ENCODE measurements around the gene TPSG1.
"Not testable (repeated sequence)": the region's sequence is repeated elsewhere in the genome, so short reads cannot be mapped to it uniquely, and the experiment has no call there.

The TPSG1 gene

DNA sequence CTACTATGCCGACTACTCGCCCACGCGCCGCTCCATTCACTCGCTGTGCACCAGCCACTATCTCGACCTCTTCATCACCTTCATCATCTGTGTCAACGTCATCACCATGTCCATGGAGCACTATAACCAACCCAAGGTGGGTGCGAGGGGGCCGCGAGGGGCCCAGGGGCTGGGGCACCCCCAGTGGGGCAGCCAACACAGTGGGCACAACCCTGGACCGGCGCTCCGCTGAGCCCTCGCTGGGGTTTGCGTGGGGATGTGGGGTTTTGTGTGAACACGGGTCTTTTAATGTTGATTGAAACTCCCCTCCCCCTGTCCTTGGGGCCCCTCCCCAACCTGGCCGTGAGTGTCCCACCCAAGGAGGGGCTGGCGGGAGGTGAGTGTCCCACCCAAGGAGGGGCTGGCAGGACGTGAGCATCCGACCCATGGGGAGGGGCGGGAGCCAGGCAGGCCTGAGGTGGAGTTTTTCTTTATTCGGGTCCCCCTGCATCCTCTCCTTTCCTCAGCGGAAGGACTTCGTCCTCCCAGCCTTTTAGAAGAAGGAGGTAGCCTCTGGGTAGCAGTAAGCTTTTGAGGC lies 11.2 kb downstream of the TPSG1 start:
- no peak for DNase-seq

DNA sequence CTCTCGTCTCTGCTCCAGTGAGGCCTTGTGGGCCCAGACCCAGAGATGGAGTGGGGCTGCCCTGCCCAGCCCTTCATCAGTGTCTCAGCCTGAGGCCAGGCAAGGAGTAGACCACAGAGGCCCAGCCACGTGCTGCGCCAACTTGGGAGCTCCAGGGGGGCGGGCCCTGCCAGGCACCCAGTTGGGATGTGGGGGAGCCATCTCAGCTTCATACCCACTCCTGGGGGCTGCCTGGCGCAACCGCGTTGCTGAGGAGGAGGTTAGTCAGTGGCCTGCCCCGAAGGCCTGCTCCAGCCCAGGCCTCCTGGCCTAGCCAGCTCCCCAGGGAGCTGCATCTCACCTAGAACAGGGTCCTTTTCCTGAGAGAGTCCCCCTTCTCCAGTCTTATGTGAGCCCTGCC lies 11.8 kb downstream of the TPSG1 start:
- no peak for DNase-seq

DNA sequence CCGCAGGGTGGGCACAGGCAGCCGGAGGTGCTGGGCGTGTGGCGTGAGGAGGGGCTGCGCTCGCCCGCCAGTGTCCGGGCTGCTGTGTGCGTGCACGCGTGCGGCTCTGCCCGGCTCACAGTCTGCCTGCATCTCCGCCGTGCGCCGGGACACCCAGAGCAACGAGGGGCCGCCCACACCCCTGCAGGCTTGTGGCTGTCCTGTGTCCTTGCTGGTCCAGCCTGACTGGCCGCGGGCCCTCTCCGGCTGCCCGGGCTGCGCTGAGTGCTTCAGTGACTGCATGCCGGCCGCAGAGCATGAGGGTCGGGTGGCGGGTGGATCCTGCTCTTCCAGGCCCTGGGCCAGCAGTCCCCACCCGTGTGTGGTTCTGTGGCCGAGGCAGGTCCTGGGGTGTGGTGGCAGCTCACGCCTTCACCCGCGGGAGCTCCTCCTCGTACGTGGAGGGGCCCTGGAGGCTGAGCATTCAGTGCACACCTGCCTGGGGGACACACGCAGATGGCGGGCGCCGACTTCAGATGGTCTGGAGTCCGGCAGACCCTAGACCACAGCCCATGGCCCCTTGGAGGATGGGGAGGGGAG lies 12.4 kb downstream of the TPSG1 start:
- no peak for DNase-seq

DNA sequence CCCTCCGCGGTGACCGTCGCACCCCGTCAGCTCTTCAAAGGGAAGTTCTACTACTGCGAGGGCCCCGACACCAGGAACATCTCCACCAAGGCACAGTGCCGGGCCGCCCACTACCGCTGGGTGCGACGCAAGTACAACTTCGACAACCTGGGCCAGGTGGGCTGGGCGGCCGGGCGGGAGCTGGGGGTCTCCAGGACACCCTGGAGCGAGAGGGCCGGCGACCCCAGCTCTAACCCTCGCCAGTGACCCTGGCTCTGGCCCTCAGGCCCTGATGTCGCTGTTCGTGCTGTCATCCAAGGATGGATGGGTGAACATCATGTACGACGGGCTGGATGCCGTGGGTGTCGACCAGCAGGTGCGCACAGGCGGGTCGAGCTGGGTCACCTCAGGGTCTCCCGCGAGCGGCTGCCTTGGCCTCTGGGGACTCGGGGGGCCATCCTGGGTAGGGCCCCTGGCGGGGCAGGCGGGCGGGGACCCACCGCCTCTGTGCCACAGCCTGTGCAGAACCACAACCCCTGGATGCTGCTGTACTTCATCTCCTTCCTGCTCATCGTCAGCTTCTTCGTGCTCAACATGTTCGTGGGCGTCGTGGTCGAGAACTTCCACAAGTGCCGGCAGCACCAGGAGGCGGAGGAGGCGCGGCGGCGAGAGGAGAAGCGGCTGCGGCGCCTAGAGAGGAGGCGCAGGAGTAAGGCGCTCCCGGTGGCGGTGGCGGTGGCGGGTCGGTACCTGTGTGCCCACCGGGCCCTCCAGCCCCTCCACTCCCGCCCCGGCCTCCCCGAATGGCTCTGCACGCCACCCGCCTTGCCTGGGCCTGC lies 13.4 kb downstream of the TPSG1 start:
- no peak for DNase-seq

DNA sequence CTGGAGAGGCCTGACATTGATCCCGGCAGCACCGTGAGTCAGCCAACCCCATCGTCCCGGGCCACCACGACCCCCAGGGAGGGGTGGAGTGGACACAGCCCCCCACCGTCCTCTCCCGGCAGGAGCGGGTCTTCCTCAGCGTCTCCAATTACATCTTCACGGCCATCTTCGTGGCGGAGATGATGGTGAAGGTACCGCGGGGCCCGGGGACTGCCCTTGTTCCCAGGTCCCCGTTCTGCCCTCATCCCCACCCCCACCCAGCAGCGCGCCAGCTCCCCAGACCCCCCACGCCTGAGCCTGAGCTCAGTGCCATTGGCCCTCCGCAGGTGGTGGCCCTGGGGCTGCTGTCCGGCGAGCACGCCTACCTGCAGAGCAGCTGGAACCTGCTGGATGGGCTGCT lies 14.6 kb downstream of the TPSG1 start:
- no peak for DNase-seq

DNA sequence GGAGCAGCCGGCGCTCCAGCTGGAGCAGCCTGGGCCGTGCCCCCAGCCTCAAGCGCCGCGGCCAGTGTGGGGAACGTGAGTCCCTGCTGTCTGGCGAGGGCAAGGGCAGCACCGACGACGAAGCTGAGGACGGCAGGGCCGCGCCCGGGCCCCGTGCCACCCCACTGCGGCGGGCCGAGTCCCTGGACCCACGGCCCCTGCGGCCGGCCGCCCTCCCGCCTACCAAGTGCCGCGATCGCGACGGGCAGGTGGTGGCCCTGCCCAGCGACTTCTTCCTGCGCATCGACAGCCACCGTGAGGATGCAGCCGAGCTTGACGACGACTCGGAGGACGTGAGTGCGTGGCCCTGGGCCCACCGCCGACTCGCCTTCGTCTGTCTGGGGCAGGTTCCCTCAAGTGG lies 16.0 kb downstream of the TPSG1 start:
- DNase-seq: no peak

DNA sequence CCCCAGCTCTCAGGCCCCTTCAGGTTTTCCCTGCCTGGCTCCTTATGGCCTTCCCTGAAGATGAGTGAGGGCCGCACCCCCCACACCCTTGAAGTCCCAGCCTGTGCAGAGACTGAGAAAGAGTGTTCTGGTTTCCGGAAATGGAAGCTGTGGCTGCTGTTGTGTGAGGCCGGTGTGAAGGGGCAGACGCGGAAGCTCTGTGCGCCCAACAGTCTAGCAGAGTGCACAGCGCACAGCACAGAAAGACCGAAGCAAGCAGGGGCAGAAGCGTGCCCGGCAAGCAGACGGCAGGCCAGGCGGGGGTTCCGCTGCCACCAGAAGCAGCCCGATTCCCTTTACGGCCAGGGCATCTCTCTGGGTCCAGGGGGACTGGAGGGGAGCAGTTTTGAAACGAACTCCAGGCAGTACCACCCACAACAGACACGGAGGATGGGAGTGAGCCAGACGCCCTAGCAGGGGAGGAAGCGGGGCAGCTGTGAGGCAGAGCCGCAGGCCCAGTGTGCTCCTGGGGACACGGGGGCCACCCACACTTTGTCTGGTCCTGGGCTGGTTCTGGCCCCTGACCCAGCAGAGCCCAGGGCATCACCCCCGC lies 16.7 kb downstream of the TPSG1 start:
- no peak for DNase-seq

DNA sequence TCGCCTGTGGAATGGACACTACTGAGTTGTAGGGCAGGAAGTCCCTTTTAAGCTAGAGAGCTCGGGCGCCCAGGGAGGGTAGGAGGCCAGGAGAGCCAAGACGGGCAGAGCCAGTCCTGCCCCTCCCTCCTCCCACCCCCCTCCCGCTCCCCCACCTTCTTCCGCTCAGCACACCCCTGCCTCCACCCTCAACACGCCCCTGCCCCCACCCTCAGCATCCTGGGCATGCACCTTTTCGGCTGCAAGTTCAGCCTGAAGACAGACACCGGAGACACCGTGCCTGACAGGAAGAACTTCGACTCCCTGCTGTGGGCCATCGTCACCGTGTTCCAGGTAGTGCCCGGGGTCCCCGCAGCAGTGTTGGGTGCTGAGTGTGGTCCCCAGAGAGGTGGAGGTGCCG lies 18.3 kb downstream of the TPSG1 start:
- no peak for DNase-seq

DNA sequence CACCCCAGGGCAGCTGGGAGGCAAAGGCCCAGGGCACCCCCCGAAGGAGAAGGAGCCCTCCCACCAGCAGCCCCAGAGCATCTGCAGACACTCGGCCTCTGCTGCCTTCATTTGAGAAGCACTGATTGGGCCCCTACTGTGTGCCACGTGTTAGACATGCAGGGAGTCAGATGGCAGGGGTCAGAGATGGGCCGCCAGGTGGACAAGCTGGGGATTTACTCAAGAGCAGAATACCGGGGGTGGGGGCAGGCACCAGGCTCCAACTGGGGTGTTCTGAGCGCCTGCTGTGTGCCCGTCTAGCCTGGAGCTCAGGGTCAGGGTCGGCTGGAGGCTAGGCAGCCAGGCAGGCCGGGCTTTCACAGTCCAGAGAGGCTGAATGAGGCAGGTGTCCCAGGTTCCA lies 18.7 kb downstream of the TPSG1 start:
- DNase-seq: no peak

DNA sequence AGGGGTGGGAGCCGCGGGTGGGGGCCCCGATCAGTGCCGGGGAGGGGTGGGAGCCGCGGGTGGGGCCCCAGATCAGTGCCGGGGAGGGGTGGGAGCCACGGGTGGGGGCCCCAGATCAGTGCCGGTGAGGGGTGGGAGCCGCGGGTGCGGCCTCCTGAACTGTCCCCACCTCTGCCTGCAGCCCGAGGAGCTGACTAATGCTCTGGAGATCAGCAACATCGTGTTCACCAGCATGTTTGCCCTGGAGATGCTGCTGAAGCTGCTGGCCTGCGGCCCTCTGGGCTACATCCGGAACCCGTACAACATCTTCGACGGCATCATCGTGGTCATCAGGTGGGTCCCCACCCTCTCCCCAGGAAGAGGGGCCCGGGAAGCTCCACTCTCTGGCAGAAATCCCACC lies 20.1 kb downstream of the TPSG1 start:
- no peak for DNase-seq

DNA sequence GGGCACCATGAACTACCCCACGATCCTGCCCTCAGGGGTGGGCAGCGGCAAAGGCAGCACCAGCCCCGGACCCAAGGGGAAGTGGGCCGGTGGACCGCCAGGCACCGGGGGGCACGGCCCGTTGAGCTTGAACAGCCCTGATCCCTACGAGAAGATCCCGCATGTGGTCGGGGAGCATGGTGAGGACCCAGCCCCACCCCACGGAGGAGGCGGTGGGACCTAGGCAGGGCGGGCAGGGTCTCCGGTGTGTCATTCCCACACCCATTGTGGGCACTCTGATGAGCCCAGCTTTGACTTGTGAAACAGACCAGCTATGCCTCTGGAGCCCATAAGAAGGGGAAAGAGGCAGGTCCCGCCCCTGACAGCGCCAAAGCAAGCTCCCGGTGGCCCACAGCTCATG lies 22.8 kb downstream of the TPSG1 start:
- no peak for DNase-seq

DNA sequence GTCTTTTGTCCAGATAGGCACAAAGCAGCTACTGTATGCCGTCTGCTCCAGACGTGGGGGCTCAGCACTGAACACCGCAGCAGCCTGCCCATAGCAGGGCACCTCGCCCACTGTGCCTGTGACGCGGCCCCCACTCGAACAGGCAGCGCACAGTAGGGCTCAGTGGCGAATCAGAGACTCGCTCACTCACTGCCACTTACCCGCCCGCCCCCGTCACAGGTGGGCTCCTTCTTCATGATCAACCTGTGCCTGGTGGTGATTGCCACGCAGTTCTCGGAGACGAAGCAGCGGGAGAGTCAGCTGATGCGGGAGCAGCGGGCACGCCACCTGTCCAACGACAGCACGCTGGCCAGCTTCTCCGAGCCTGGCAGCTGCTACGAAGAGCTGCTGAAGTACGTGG lies 23.6 kb downstream of the TPSG1 start:
- no peak for DNase-seq

DNA sequence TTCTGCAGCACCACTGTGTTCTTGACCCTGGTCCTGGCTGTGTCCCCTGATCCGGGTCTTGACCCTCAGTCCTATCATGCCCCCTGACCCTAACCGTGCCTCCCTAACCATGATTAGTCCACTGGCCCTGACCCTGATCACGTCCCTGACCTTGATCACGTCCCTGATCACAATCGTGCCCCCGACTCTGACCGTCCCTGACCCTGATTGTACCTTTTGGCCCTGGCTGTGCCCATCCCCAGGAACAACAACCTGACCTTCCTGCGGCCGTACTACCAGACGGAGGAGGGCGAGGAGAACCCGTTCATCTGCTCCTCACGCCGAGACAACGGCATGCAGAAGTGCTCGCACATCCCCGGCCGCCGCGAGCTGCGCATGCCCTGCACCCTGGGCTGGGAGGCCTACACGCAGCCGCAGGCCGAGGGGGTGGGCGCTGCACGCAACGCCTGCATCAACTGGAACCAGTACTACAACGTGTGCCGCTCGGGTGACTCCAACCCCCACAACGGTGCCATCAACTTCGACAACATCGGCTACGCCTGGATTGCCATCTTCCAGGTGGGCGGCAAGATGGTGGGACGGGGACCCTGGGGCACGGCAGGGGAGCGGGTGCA lies 24.9 kb downstream of the TPSG1 start:
- no peak for DNase-seq

DNA sequence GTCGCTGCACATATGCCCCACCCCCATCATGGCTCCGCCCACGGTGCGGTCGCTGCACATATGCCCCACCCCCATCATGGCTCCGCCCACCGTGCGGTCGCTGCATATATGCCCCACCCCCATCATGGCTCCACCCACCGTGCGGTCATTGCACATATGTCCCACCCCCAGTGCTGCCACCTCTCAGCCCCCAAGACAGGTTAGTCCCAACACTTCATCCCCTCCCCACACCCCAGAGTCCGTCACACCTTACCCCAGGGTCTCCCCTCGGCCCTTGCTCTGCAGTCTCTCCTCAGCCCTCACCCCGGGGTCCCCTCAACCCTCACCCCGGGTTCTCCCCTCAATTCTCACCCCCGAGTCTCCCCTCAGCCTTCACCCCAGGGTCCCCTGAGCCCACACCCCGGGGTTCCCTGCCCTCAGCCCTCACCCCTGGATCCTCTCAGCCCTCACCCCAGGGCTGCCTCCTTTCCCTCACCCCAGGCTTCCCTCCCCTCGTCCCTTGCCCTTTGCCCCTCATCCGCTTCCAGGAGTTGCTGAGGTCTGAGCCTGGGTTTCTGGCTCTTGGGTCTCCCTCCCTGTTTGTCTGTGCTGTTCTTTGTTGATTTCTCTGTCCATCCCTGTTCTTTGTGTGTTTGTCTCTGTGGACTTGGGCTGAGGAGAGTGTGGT lies 25.6 kb downstream of the TPSG1 start:
- DNase-seq: no peak

DNA sequence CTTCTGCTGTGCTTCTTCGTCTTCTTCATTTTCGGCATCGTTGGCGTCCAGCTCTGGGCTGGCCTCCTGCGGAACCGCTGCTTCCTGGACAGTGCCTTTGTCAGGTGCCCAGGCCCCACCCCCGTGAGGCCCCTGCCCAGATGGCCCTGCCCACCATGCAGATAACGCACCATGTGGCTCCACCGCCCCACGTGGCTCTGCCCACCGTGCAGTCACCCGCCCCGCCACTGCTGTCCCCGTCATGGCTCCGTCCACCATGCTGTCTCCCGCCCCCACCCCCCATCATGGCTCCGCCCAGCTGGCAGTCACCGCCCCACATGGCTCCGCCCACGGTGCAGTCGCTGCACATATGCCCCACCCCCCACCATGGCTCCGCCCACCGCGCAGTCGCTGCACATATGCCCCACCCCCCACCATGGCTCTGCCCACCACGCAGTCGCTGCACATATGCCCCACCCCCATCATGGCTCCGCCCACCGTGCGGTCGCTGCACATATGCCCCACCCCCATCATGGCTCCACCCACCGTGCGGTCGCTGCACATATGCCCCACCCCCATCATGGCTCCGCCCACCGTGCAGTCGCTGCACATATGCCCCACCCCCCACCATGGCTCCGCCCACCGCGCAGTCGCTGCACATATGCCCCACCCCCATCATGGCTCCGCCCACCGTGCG lies 26.3 kb downstream of the TPSG1 start:
- not testable (repeated sequence) for DNase-seq

DNA sequence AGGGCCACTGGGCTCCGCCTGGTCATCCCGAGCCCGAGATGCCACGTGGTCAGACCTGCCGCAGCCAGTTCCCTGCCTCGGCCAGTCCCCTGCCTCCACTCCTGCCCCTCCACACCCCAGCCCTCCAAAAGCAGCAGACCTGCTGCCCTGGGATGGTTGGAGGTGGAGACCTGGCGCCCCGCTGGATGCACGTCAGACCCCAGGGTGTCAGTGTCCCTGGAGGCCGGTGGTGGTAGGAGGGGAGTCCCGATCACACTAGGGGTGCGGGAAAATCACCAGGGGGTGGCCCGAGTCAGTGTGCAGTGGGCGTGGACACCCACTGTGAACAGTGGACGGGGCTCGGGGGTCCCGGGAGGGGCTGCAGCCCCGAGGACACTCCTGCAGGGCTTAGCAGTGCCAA lies 26.9 kb downstream of the TPSG1 start:
- no peak for DNase-seq

DNA sequence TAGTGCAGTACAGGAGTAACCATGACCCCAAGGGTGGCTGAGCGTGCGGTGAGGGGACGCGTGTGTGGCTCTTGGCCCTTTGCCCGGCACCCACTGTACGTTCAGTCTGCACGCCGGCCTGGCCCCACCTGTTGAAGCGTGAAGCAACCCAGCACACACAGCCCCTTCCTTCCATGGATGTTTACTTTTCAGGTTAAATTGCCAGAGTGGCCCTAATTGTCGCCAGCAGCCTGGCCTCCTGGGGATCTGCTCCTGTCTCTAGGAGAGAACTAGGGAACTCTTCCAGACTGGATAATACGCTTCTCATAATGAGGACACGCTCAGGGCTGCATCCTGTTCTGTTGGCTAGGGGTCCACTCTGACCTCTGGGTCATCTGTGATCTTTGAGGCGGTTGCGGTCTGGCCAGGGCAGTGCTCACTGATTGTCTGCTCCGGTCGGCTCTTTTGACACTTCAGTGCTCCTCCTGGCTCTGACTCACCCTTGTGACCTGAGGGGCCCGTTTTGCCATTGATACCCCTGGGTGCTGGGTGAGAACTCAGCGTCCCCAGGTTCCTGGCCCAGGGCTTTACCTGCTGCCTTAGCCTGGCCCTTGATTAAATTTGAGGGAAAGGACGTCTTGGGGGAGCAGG lies 27.7 kb downstream of the TPSG1 start:
- no peak for DNase-seq

DNA sequence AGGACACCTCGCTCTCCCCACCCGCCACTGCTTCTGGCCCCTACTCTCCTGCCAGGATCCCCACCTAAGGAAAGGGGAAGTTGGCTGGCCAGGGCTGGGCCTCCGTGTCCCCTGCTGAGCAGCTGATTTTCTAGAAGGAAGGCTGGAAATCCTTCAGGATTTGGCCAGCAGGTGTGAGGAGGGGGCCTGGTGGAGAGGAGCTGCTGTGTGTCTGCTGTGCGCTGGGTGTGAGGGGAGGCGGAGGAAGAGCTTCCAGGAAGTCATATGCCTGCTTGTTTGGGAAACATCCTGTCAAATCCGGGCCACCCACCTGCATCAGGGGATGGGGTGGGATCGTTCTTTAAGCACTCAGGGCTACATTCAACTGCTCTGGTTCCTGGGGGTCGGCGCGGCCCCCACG lies 28.6 kb downstream of the TPSG1 start:
- DNase-seq: no peak

DNA sequence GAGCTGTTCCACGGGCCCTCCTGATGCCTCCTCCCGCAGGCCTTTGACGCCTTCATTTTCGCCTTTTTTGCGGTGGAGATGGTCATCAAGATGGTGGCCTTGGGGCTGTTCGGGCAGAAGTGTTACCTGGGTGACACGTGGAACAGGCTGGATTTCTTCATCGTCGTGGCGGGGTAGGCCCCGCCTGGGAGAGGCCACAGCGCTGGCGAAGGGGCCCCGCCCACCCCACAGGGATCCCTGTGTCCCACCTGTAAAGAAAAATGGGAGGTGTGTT lies 29.7 kb downstream of the TPSG1 start:
- DNase-seq: no peak

DNA sequence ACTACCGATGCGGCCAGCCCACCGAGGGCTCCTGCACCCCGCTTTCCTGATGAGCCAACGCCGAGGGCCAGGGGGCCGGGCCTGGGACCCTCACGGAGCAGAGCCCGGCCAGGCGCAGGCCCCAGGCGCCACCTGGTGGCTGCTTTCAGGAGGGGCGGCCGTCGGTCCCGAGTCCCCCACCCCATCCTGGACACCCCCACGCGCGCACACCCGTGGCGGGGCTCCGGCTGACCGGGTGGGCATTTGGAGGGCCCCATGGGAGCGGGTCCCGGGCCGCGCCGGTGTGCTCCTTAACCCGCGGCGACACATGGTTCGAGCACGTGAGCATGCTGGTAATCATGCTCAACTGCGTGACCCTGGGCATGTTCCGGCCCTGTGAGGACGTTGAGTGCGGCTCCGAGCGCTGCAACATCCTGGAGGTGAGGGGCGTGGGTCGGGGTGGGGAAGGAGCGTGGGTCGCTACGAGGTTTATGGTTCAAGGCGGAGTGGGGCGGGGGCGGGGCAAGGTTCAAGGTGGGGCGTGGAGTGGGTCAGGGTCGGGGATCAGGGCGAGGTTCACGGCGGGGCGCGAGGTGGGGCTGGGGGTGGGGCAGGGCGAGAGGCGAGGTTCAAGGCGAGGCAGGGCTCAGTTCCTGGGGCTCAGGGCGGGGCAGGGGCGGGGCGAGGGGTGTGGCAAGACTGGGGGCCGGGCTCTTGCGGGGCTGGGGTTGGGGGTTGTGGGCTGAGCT lies 30.2 kb downstream of the TPSG1 start:
- peak; percentile 86 for DNase-seq

DNA sequence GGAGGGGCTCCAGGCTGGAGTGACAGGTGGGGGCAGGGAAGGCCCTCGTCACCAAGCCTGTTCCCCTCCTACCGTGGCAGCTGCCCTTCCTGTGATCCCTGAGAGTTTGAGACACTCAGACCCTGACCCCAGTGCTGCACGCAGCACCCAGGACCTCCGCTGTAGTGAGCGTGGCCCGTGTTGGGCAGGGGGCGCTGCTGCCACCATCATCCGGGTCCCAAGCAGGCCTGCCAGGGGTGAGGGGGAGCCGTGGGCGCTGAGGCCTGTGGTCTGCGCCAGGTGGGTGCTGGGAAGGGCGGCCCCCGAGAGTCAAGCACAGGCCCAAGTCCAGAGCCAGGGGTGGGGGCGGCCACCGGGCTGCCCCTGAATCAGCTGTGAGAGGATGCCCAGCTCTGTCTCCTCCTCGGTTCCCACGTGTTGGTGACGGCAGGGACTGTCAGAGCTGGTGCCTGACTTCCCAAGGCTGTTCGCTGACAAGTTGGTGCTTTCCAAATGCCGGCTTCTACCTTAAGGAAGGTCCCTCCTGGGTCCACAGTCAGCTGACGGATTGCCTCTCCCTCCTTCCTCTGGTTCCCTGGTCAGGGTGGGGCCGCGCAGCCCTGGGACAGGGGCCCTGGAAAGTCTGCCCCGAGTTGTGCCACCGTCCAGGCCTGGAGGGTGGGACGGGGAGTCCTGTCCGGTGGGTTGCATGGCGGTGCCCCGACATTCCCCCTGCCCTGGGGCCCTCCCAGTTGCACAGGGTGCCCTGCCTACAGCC lies 31.1 kb downstream of the TPSG1 start:
- DNase-seq: no peak
